HG03378 (cell line): ENCODE results near the gene PHF21A.
"Not testable (repeated sequence)": the region's sequence is repeated elsewhere in the genome, so short reads cannot be mapped to it uniquely, and the experiment has no call there.

ENCODE experiments used
- ATAC-seq: cut with Tn5 transposase; IDR thresholded peaks from one replicate; pipeline ENCODE4 v1.9.1; 2021; ENCODE audit warnings: mild to moderate bottlenecking, moderate library complexity; ENCODE audit not compliant: unreplicated experiment

Gene PHF21A

GRCh38 chr11:45988921-45989320, 132.3 kb downstream of the PHF21A start:
- no peak for ATAC-seq

GRCh38 chr11:45985212-45985611, 136.0 kb downstream of the PHF21A start:
- ATAC-seq: no peak

GRCh38 chr11:45984192-45984591, 137.1 kb downstream of the PHF21A start:
- ATAC-seq: no peak

GRCh38 chr11:45983471-45983845, 137.8 kb downstream of the PHF21A start:
- ATAC-seq: no peak

- ATAC-seq: no peak
These were observed 138.4 kb downstream of the PHF21A start for GRCh38 chr11:45982656-45983470.

- ATAC-seq: not testable (repeated sequence)
These were observed 139.4 kb downstream of the PHF21A start for GRCh38 chr11:45981826-45982225.

GRCh38 chr11:45974806-45975205, 146.4 kb downstream of the PHF21A start:
- ATAC-seq: no peak

GRCh38 chr11:45973601-45974000, 147.7 kb downstream of the PHF21A start:
- no peak for ATAC-seq

GRCh38 chr11:45968901-45969300, 152.4 kb downstream of the PHF21A start:
- ATAC-seq: no peak

- ATAC-seq: no peak
These were observed 153.7 kb downstream of the PHF21A start for GRCh38 chr11:45967506-45967905.

GRCh38 chr11:45964911-45965389, 156.3 kb downstream of the PHF21A start:
- ATAC-seq: peak; percentile 65

GRCh38 chr11:45961751-45962240, 159.5 kb downstream of the PHF21A start:
- no peak for ATAC-seq

GRCh38 chr11:45960387-45961095, 160.7 kb downstream of the PHF21A start:
- no peak for ATAC-seq

- no peak for ATAC-seq
These were observed 161.4 kb downstream of the PHF21A start for GRCh38 chr11:45959851-45960250.

- no peak for ATAC-seq
These were observed 171.3 kb downstream of the PHF21A start for GRCh38 chr11:45949992-45950407.

- ATAC-seq: no peak
These were observed 172.9 kb downstream of the PHF21A start for GRCh38 chr11:45948356-45948755.

- no peak for ATAC-seq
These were observed 173.4 kb downstream of the PHF21A start for GRCh38 chr11:45947885-45948284.

- ATAC-seq: no peak
These were observed 175.8 kb downstream of the PHF21A start for GRCh38 chr11:45945397-45945999.

GRCh38 chr11:45942381-45942780, 178.9 kb downstream of the PHF21A start:
- no peak for ATAC-seq

- ATAC-seq: no peak
These were observed 180.0 kb downstream of the PHF21A start for GRCh38 chr11:45941285-45941684.

- ATAC-seq: no peak
These were observed 181.4 kb downstream of the PHF21A start for GRCh38 chr11:45939836-45940235.
